Mucosa of descending colon (tissue), 3 donors: ENCODE data around the gene BNC2. TPM values are rescaled to one million over a fixed set of nuclear protein-coding genes. Genes with fewer than 3 reads are reported as not detected.

ENCODE experiments used
- ATAC-seq: fragments of 200-7000 bp; cut with Tn5 transposase; one replicate; pipeline ENCODE4 v1.9.1; 2020; ENCODE audit warnings: mild to moderate bottlenecking, moderate library complexity
- DNase-seq, 3 donors: peaks; one replicate each; pipeline ENCODE4 v3.0.0-alpha.2; 2020
- H3K36me3 ChIP-seq: fragments of 200-600 bp; one replicate; pipeline ENCODE4 v1.8.0; 2021; ENCODE audit warnings: low read depth, mild to moderate bottlenecking
- H3K4me1 ChIP-seq: fragments of 200-600 bp; one replicate; pipeline ENCODE4 v1.8.0; 2021; ENCODE audit warnings: low read depth, mild to moderate bottlenecking
- H3K4me3 ChIP-seq: fragments of 200-600 bp; one replicate; pipeline ENCODE4 v1.8.0; 2021; ENCODE audit warnings: mild to moderate bottlenecking
- H3K9me3 ChIP-seq: fragments of 200-600 bp; one replicate; pipeline ENCODE4 v1.8.0; 2021; ENCODE audit warnings: mild to moderate bottlenecking
- intact Hi-C, 2 donors: fragments of 100-400 bp; cut with DNase I in 1 of 2; cut with micrococcal nuclease in 1 of 2; formaldehyde crosslinking; loops; one replicate each; pipeline versions ENCODE4 v1.11.0 to v1.11.1; 2022; cut with DNase I, micrococcal nuclease
- total RNA-seq, 3 donors: library from RNA; stranded (reverse); fragmentation: NEBNext Ultra II Directional in 2 of 3; extraction: Animal tissue kit (Norgen Biotek cat#: 25700) in 2 of 3; gene quantifications; one replicate each; pipeline versions ENCODE4 v1.2.1 to v1.2.4, GENCODE V29; 2021 to 2023
- TF ChIP-seq, protein P1 (sequence below): fragments of 200-600 bp; IDR thresholded peaks from one replicate; pipeline ENCODE4 v1.8.0; 2022; ENCODE audit warnings: antibody characterized with exemption, mild to moderate bottlenecking
- donor health status: DM: no; HTN: no; CAD: no; lungs with moderate emphysema.
- donor health status: DM: no; HTN: no; CAD: no.
- donor health status: DM: no; HTN: yes; CAD: no.

BNC2 gene
- total RNA-seq, 3 donors from 2014 or later = 8.2 to 192 (median 12.0) TPM

DNA sequence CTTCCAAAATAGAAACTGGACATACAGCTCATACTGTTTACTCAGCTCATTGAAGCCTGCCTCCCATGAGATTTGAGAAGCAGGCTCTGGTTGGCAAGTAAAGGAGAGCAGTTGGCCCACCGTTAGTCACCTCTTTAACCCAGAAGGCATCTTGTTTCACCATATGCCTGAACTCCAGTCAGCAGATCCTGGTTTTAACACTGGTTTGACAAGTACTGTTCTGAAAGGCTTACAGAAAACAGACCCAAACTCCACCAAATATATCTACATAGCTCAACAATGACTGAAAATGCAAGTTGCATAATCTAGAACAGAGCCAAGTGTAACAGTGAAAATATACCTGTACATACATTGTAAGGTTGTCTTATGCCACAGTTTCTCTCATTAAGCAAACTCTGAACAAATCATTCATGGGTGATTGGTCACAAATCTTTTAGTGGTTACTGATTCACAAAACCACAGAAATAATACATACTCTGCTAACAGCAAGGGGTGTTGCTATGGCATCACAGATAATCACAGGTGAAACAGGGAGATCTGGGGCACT, 198.8 kb downstream of the BNC2 start:
- no peaks in the 10 kb centered on the region for H3K9me3 ChIP-seq
- H3K4me3 ChIP-seq = no peak overlapping the region
- ATAC-seq = no peak
- TF ChIP-seq, protein P1, sequence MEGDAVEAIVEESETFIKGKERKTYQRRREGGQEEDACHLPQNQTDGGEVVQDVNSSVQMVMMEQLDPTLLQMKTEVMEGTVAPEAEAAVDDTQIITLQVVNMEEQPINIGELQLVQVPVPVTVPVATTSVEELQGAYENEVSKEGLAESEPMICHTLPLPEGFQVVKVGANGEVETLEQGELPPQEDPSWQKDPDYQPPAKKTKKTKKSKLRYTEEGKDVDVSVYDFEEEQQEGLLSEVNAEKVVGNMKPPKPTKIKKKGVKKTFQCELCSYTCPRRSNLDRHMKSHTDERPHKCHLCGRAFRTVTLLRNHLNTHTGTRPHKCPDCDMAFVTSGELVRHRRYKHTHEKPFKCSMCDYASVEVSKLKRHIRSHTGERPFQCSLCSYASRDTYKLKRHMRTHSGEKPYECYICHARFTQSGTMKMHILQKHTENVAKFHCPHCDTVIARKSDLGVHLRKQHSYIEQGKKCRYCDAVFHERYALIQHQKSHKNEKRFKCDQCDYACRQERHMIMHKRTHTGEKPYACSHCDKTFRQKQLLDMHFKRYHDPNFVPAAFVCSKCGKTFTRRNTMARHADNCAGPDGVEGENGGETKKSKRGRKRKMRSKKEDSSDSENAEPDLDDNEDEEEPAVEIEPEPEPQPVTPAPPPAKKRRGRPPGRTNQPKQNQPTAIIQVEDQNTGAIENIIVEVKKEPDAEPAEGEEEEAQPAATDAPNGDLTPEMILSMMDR = no peak
- intact Hi-C loops = no loop called here
- no peaks in the 10 kb centered on the region for H3K4me1 ChIP-seq
- no peak for DNase-seq
- no peaks in the 10 kb centered on the region for H3K36me3 ChIP-seq

DNA sequence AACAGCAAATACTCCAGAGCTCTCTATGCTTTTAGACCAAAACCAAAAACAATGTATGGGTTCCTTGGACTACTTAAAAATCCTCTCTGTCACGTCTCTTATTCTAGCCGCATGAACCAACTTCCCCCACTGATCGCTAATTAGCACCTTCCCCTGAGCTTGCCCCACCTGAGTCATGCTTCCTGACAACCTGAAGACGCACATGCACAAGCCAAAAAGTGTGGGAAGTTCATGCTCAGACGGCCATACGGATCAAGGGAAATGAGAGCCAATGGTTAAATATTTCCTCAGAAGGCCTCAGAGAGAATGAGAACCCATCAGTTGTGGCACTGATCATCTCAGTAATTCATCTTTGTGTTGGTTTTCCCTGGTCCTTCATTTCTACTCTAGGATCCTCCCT, 199.7 kb downstream of the BNC2 start:
- no peak for ATAC-seq
- H3K9me3 ChIP-seq = no peaks in the 10 kb centered on the region
- H3K4me1 ChIP-seq = no peaks in the 10 kb centered on the region
- no peak overlapping the region for H3K4me3 ChIP-seq
- DNase-seq = no peak
- TF ChIP-seq, protein P1 = no peak
- intact Hi-C loops = no loop called here
- H3K36me3 ChIP-seq = no peaks in the 10 kb centered on the region

GRCh38 chr9:16668734-16669295, 201.7 kb downstream of the BNC2 start:
- TF ChIP-seq, protein P1 = no peak
- intact Hi-C loops = no loop called here
- no peak for ATAC-seq

GRCh38 chr9:16664211-16664610, 206.3 kb downstream of the BNC2 start:
- TF ChIP-seq, protein P1 = no peak
- intact Hi-C loops = no loop called here
- Histone ChIP-seq H3K9me3 (no peaks in the 10 kb centered on the region), H3K4me1 (no peaks in the 10 kb centered on the region), H3K36me3 (no peaks in the 10 kb centered on the region), H3K4me3 (no peak overlapping the region)
- ATAC-seq (no peak), DNase-seq (no peak)

More at GRCh38 chr9:16668734-16669295, 201.7 kb downstream of the BNC2 start:
- Histone ChIP-seq H3K9me3 (no peaks in the 10 kb centered on the region), H3K4me1 (no peaks in the 10 kb centered on the region), H3K4me3 (no peak overlapping the region), H3K36me3 (no peaks in the 10 kb centered on the region)
- DNase-seq = no peak

DNA sequence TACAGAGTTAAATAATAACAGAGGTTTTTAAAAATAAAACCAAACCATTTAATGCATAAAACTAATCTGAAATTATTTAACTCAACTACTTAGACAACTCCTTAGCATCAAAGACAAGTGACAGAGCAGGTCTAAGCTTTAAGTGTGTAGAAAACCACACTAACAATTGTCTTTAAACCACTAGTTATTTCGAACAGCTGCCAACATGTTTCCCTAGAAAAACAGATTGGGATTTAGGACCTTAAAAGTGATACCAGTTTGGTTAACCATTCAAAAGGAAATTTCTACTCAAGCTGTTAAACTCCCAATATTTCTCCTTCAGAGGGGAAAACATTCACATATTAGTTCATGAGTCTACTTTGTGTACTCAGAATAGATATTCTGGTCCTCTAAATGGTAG, 208.7 kb downstream of the BNC2 start:
- no peaks in the 10 kb centered on the region for H3K36me3 ChIP-seq
- no peak for DNase-seq
- TF ChIP-seq, protein P1 = no peak
- intact Hi-C loops = no loop called here
- no peak overlapping the region for H3K4me3 ChIP-seq
- no peak for ATAC-seq
- no peaks in the 10 kb centered on the region for H3K4me1 ChIP-seq
- no peaks in the 10 kb centered on the region for H3K9me3 ChIP-seq
